Measurements from ENCODE around the gene STPG4. TPM values are rescaled to one million over a fixed set of nuclear protein-coding genes. Genes with fewer than 3 reads are reported as not detected.

STPG4 gene
- polyA plus RNA-seq, 1 of the 3 experiments (the other 2 are of a cell fraction) = 0.20 TPM

GRCh38 chr2:47092465-47092864 lies 62.6 kb downstream of the STPG4 start:
- no peak overlapping the region for H3K4me3 ChIP-seq (ENCODE audit: low read depth in 2 of 2, low read length in 1 of 2)
- ChIA-PET CTCF (no interaction called here), POLR2A (interaction anchor here (1.5 kb wide), 1 partner anchor 253 kb away, joined by 3 read pairs; no protein-coding TSS in a partner anchor)
- no peaks in the 10 kb centered on the region for H3K27me3 ChIP-seq (ENCODE audit: insufficient read depth)
- H3K9me3 ChIP-seq = no peaks in the 10 kb centered on the region
- 90% methylated on average over 5 of the region's 5 CpGs for WGBS (ENCODE audit: low lambda C conversion rate)
- DNase-seq = no peak
- no peak overlapping the region for H2AFZ ChIP-seq (ENCODE audit: low read depth)
- H3K9ac ChIP-seq = no peak overlapping the region
- H3K9me2 ChIP-seq = no peaks in the 10 kb centered on the region
- no peak for TF ChIP-seq RXRA (IDR thresholded peaks at IDR 0.05; ENCODE audit: borderline replicate concordance, low read depth)
- no peak for TF ChIP-seq EP300 (IDR thresholded peaks at IDR 0.05; ENCODE audit: borderline replicate concordance in 1 of 2, low read depth in 1 of 2, low read length in 1 of 2)
- no peak for TF ChIP-seq JUND (IDR thresholded peaks at IDR 0.05)
- no peak for TF ChIP-seq FOXJ3 (CRISPR knock-in tag; IDR thresholded peaks at IDR 0.05)
- TF ChIP-seq YY1 (IDR thresholded peaks at IDR 0.05; ENCODE audit: low read depth) = no peak
- no peak for TF ChIP-seq RFX5 (IDR thresholded peaks at IDR 0.05; ENCODE audit: low read length)
- no peak for TF ChIP-seq PBX3 (IDR thresholded peaks at IDR 0.05)
- no peak for TF ChIP-seq TCF12 (IDR thresholded peaks at IDR 0.05)
- no peak for TF ChIP-seq CHD2 (IDR thresholded peaks at IDR 0.05; ENCODE audit: low read length, partially characterized antibody)
- no peak for TF ChIP-seq SMC3 (IDR thresholded peaks at IDR 0.05; ENCODE audit: low read depth, low read length)
- no peak for TF ChIP-seq TAF1 (IDR thresholded peaks at IDR 0.05; ENCODE audit: borderline replicate concordance, low read depth, low read length)
- no peak for TF ChIP-seq SIN3A (IDR thresholded peaks at IDR 0.05; ENCODE audit: borderline replicate concordance, low read depth, low read length)
- TF ChIP-seq REST (IDR thresholded peaks at IDR 0.05; ENCODE audit: low read depth, low read length) = no peak
- TF ChIP-seq NRF1 (IDR thresholded peaks at IDR 0.05; ENCODE audit: low read depth, low read length) = no peak
- no peak for TF ChIP-seq RCOR1 (IDR thresholded peaks at IDR 0.05; ENCODE audit: low read length)
- no peak for TF ChIP-seq TEAD4 (IDR thresholded peaks at IDR 0.05; ENCODE audit: borderline replicate concordance, insufficient read depth)
- H3K4me1 ChIP-seq (ENCODE audit: control insufficient read depth in 1 of 2, insufficient read depth in 2 of 2, low read depth in 1 of 2, low read length in 1 of 2) = peaks cover 28 to 65% of the 10 kb centered on the region in 2 experiments
- H3F3A ChIP-seq (replicated peaks; ENCODE audit: insufficient read depth) = peaks cover 8% of the 10 kb centered on the region
- H3K27ac ChIP-seq (ENCODE audit: low read depth in 2 of 2, low read length in 1 of 2) = no peak overlapping the region; a peak in 1 of 4 replicates
- H3K4me2 ChIP-seq = no peak overlapping the region
- H4K20me1 ChIP-seq (ENCODE audit: insufficient read depth) = no peaks in the 10 kb centered on the region
- H3K79me2 ChIP-seq (ENCODE audit: insufficient read depth) = no peaks in the 10 kb centered on the region
- no peaks in the 10 kb centered on the region for H3K36me3 ChIP-seq (replicated peaks in 1 of 2; ENCODE audit: control insufficient read depth in 1 of 2, insufficient read depth in 2 of 2, low read length in 1 of 2)

Data from SK-N-SH (cell line).